HG02623 (cell line): ENCODE measurements around the gene UNC93A.

Source experiments
- ATAC-seq: cut with Tn5 transposase; IDR thresholded peaks from one replicate; pipeline ENCODE4 v1.9.1; 2021; ENCODE audit warnings: moderate library complexity; ENCODE audit not compliant: unreplicated experiment

UNC93A gene

DNA sequence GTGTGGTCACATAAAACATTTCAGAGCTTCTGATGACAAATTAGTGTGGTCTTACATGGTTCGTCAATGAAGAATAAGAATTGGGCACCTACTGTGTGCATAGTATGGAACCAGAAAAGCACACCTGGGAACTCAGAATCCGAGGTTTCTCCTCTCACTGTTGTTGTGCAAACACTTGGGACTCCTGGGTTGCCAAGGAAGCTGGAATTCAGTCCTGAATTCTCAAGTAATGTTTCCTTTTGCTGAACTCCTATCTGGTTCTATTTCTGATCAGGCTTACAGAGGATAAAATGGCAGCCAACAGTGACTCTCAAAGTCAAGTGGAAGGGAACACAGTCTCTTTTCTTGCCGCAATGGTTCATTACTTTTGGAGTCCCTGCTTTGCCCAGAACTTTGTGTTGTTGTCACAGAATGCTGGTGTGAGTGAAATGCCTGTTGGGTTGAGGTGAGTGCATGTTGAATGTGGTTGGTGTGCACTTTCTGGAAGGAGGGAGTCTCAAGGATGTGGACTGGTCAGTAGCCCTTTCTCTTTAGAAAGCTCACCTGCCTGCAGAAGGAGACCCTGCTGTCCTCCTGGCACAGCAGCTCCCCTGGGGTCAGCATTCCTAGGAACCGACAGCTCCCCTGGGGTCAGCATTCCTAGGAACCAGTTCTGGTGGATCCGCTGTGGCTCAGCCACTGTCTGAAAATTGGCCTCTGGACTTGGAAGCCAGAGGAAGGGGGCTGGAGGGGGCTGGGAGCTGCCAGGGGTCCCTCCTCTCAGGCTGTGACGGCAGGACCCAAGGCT, 1.4 kb downstream of the UNC93A start:
- no peak for ATAC-seq

GRCh38 chr6:167293088-167293589, 2.0 kb downstream of the UNC93A start:
- no peak for ATAC-seq

- no peak for ATAC-seq
These were observed 2.5 kb downstream of the UNC93A start for GRCh38 chr6:167293590-167294091.

DNA sequence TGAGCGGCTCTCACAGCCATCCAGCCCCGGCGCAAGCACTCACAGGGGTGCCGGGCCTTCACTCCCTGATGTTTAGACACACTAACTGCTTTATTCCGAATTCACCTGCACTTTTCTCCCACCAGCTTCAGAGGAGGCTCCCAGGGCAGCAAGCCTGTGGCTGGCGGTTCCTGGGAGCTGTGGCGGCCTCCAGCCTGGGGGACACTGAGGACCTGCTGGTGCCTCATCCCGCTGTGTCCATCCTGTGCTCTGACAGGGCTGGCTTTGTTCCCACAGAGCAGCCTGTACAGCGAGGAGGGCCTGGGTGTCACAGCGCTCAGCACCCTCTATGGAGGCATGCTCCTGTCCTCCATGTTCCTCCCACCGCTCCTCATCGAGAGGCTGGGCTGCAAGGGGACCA, 3.1 kb downstream of the UNC93A start:
- no peak for ATAC-seq

DNA sequence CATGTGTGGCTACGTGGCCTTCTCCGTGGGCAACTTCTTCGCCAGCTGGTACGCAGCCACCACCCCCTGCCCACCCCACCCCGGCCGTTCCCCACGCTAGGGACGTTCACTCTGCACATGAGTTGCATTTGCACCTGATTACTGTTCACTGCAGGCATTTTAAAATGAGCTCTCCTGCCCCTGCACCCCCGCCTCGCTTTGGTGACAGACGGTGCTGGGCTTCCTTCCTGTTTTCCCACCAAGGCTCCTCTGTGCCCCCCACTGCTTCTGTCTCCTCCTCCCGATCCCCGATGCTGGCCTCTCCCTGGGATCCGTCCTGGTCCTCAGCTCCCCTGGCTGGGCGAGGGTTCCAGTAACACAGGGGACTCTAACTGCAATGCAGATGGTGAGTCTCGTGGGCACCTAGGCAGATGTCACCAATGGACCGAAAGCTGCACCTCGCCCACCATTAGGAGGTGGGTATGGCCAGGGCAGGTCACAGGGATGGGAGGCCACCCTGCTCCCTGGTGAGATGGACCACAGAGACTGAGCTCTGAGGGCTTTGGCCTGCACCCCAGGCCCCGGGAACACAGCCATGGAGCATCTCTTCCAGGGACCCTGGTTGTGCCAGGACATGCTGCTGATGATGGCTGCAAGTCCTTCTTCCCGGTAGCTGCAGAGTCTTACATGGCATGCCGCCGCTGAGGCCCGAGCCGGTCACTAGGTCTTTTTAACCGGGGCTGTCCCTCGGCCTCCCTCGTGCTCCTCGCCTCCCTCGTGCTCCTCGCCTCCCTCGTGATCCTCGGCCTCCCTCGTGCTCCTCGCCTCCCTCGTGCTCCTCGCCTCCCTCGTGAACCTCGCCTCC, 3.8 kb downstream of the UNC93A start:
- no peak for ATAC-seq

DNA sequence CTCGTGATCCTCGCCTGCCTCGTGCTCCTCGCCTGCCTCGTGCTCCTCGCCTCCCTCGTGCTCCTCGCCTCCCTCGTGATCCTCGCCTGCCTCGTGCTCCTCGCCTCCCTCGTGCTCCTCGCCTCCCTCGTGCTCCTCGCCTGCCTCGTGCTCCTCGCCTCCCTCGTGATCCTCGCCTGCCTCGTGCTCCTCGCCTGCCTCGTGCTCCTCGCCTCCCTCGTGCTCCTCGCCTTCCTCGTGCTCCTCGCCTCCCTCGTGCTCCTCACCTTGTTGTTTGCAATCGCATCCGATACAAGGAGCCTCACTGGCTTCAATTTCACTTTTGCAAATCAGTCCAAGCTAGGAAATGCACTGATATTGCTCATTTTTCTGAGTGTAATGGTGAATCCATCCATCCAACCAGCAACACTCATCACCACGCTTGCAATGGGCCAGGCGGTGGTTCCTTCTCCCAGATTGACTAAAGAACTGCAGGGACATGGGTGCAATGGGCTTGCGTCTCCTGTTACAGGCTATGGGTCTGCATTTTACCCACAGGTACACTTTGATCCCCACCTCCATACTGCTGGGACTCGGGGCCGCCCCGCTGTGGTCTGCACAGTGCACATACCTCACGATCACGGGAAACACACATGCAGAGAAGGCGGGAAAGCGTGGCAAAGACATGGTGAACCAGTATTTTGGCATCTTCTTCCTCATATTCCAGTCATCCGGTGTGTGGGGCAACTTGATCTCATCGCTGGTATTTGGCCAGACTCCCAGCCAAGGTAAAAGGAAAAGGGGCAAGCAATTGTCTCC, 4.6 kb downstream of the UNC93A start:
- no peak for ATAC-seq

DNA sequence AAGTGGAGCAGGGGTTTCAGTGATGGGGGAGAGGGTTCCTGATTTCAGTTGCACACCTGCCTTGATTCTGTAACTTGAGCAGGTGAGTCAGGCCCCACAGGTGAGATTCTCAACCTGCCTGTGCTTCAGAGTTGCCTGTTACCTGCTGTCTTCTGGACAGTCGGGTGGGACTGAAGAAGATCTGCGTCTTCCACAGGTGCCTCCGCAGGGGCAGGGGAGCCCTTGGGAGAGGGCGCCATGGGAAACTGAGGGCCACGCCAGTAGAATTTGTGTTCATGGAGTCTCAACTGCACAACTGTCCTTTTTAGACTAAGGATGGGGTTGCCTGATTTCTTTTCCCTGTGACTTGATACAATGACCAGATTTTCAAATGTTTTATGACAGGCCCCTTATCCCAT, 5.2 kb downstream of the UNC93A start:
- ATAC-seq, result no peak

- ATAC-seq, result no peak
These were observed 5.8 kb downstream of the UNC93A start for GRCh38 chr6:167296902-167297301.

GRCh38 chr6:167298127-167298526, 7.0 kb downstream of the UNC93A start:
- no peak for ATAC-seq

DNA sequence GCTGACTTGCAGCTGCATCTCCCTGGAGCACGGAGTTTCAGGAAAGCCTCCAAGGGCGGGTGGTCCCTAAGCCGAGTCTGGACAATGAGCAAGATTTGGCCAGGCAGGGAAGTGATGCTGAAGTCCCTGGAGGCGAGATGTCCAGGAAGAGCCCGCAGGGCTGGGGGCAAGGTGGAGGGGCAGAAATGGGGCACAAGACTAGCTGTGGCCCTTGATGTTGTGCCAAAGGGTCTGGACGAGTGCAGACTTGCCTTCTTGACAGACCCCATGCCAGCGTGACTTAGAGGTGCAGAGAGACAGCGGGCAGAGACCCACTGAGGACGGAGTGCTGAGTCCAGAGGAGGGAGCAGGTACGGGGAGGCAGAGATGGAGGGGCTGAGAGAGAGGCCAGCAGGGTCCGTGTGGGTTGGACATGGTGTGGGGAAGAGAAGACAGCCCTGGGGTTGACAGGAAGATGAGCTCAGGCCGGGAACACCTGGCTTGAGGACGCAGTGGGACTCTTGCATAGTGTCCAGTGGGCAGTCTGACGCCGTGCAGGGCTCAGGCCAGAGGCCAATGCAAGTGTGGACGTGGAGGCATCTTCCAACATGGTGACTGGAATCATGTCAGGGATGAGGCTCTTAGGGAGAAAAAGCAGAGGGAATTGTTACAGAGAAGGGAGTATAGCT, 8.7 kb downstream of the UNC93A start:
- no peak for ATAC-seq

GRCh38 chr6:167300902-167301777, 10.0 kb downstream of the UNC93A start:
- no peak for ATAC-seq

- no peak for ATAC-seq
These were observed 11.0 kb downstream of the UNC93A start for GRCh38 chr6:167302074-167302473.

DNA sequence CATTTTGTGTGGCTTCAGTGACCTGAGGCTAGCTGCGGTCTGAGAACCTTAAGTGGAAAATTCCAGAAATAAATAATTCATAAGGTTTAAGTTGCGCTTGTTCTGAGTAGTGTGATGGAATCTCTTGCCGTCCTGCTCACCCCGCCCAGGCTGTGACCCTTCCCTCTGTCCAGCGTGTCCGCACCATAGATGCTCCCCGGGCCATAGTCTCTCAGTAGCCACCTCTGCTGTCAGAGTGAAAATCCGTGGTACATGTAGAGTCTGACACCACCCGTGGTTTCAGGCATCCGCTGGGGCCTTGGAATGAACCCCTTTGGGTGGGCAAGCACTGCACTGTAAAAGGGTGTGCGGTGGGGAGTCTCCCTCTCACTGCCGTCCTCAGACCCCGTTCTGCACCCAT, 11.7 kb downstream of the UNC93A start:
- ATAC-seq, result no peak

- no peak for ATAC-seq
These were observed 12.8 kb downstream of the UNC93A start for GRCh38 chr6:167303675-167304625.

DNA sequence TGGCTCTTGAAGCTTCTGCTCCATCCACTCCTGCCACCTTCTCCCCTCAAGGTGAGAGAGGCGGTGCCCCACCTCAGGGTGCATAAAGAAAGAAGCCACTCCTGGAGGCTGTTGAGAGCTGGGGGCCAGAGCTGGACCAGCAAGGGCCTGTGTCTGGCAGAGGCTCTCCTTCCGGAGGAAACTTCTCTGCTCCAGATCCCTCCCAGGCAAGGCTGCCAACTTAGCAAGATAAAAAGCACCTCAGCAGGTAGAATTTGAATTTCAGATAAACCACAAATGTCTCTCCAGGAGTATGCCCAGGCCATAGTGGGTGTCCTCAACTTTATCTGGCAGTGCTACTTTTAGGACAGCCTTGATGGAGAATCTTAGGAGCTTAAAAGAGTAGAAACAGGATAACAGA, 13.8 kb downstream of the UNC93A start:
- no peak for ATAC-seq

DNA sequence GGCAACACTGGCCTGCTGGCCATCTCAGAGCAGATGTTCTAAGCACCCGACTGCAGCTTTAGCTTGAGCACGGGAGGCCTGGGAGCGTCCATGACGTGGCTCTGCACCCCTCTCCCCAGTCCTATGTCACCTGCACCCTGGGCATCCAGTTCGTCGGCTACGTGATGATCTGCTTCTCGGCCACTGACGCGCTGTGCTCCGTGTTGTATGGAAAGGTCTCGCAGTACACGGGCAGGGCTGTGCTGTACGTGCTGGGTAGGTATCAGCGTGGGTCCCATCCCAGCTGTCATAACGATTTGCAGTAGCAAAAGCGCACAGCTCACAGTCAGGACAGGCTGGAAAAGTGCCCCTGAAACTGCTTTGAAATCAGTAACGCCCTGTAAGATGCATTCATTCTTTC, 14.7 kb downstream of the UNC93A start:
- ATAC-seq, result no peak

DNA sequence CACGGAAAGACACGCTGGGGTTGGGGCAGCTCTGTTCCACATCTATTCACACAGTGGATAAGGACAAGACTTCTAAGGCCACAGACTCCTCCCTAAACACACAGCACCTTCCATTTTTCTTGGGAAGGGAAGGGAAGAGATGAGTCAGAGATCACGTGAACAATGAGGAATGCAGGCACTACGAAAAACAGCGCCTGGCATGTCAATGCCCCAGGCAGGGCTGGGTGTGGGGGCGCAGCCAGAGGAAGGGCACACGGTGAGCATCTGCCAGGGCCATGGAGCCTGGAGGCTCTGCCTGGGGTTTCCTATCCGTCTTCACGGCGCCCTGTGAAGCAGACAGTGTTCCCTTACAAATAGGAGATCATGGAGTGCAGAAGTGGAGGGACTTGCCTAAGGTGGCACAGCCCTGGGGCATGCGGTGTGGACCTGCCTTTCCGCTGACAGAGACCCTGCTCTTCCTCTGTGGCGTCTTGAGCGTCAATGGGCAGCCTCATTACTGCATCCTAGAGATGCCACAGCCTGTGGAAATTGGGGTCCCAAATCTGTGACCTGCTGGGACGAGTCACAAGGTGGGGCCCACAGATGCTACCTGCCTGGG, 15.4 kb downstream of the UNC93A start:
- no peak for ATAC-seq

DNA sequence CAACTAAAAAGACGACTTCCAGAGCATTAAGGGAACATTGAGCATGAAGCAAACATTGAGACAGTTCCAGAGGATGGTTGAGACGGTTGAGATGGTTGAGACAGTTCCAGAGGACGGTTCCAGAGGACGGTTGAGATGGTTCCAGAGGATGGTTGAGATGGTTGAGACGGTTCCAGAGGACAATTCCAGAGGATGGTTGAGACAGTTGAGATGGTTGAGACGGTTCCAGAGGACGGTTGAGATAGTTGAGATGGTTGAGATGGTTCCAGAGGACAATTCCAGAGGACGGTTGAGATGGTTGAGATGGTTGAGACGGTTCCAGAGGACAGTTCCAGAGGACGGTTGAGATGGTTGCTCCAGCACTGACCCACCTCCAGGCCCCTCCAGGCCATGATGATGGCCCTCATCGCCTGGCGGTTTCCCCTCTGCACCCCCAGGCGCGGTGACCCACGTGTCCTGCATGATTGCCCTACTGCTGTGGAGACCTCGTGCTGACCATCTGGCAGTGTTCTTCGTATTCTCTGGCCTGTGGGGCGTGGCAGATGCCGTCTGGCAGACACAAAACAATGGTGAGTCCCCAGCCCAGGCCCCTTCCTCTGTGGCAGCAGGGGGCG, 16.3 kb downstream of the UNC93A start:
- ATAC-seq, result no peak
